Endothelial cell of umbilical vein (primary cell): Measurements from ENCODE around the gene KCNH2. TPM values are rescaled to one million over a fixed set of nuclear protein-coding genes. Genes with fewer than 3 reads are reported as not detected.

Source experiments
- BruUV-seq: library from RNA; stranded (reverse); fragments of 400-500 nt; replicated peaks from 2 replicates; lab custom pipeline; 2021; lab: Mats Ljungman, UMichigan
- CTCF ChIA-PET: fragments of 300-600, 350-600 bp; sonication (Branson Sonifier 250); formaldehyde crosslinking; loops from one replicate; lab custom pipeline; 2021; ENCODE audit warnings: antibody characterized with exemption, inconsistent platforms; lab: Charles Lee
- POLR2A ChIA-PET: fragments of 300-600, 350-600 bp; sonication (Branson Sonifier 250); formaldehyde crosslinking; loops from one replicate; lab custom pipeline; 2021; ENCODE audit warnings: antibody characterized with exemption, inconsistent platforms; lab: Charles Lee
- DNase-seq: peaks from one replicate; pipeline ENCODE4 v3.0.0-alpha.2; 2011; ENCODE audit warnings: low read depth, low spot score
- FAIRE-seq: peaks from 2 replicates; lab custom pipeline; 2011; peaks lifted over from hg19 to GRCh38; lab: Jason Lieb, UNC
- H2AFZ ChIP-seq: 2 replicates; pipeline ENCODE4 v1.6.0; 2012; ENCODE audit warnings: low read depth, low read length, control low read depth, inconsistent platforms
- H3K27ac ChIP-seq: 2 replicates; pipeline ENCODE4 v1.5.1; 2011; ENCODE audit warnings: low read depth, mild to moderate bottlenecking, control low read depth, low read length, moderate library complexity; ENCODE audit not compliant: insufficient read depth
- H3K27me3 ChIP-seq, 2 experiments: 2 replicates each; pipeline versions ENCODE4 v1.6.0 to v1.6.1; 2011; ENCODE audit warnings: low read length in 2 of 2, mixed read lengths in 1 of 2; ENCODE audit not compliant: control insufficient read depth in 2 of 2, insufficient read depth in 2 of 2
- H3K36me3 ChIP-seq, 2 experiments: 2 replicates in 1 of 2; 3 replicates in 1 of 2; pipeline ENCODE4 v1.5.1; 2011; ENCODE audit warnings: low read length in 2 of 2, mild to moderate bottlenecking in 1 of 2, moderate library complexity in 1 of 2; ENCODE audit not compliant: control insufficient read depth in 2 of 2, insufficient read depth in 2 of 2; ENCODE audit errors: extremely low read depth in 1 of 2
- H3K4me1 ChIP-seq: 3 replicates; pipeline ENCODE4 v1.5.1; 2011; ENCODE audit warnings: mild to moderate bottlenecking, low read length; ENCODE audit not compliant: control insufficient read depth, insufficient read depth; ENCODE audit errors: extremely low read depth
- H3K4me2 ChIP-seq: 2 replicates; pipeline ENCODE4 v1.6.1; 2011; ENCODE audit warnings: low read length, control low read depth, mixed read lengths; ENCODE audit not compliant: insufficient read depth
- H3K4me3 ChIP-seq, 3 experiments: fragments of 200-600 bp in 1 of 3; sonication (generic), shearing (Covaris generic) in 1 of 3; replicated peaks in 1 of 3; 2 replicates each; pipeline ENCODE4 v1.5.1; 2011 to 2016; ENCODE audit warnings: control low read depth in 3 of 3, low read length in 3 of 3, mild to moderate bottlenecking in 2 of 3, inconsistent platforms in 1 of 3, low read depth in 1 of 3, moderate library complexity in 1 of 3; ENCODE audit not compliant: insufficient read depth in 1 of 3
- H3K79me2 ChIP-seq: 2 replicates; pipeline ENCODE4 v1.6.0; 2012; ENCODE audit warnings: low read length, inconsistent platforms; ENCODE audit not compliant: control insufficient read depth, insufficient read depth
- H3K9ac ChIP-seq: replicated peaks from 2 replicates; pipeline ENCODE3; 2011; ENCODE audit warnings: low read length, control low read depth; ENCODE audit not compliant: insufficient read depth; ENCODE audit errors: extremely low read depth
- H3K9me1 ChIP-seq: replicated peaks from 3 replicates; pipeline ENCODE4 v1.6.0; 2011; ENCODE audit warnings: mild to moderate bottlenecking, low read length; ENCODE audit not compliant: control insufficient read depth, insufficient read depth; ENCODE audit errors: extremely low read depth
- H3K9me3 ChIP-seq: replicated peaks from 2 replicates; pipeline ENCODE4 v1.5.1; 2012; ENCODE audit warnings: low read length, inconsistent platforms; ENCODE audit not compliant: control insufficient read depth, insufficient read depth
- H4K20me1 ChIP-seq: replicated peaks from 2 replicates; pipeline ENCODE3; 2011; ENCODE audit warnings: mild to moderate bottlenecking, low read length; ENCODE audit not compliant: control insufficient read depth, insufficient read depth; ENCODE audit errors: extremely low read depth
- CTCF ChIP-seq, 2 donors: IDR thresholded peaks; 1 replicate in 1 of 2; 2 replicates in 1 of 2; pipeline ENCODE4 v1.5.1; 2011; ENCODE audit warnings: low read length in 2 of 2, mild to moderate bottlenecking in 2 of 2, moderate library complexity in 2 of 2, control low read depth in 1 of 2, inconsistent platforms in 1 of 2, low read depth in 1 of 2; ENCODE audit not compliant: insufficient read depth in 1 of 2; ENCODE audit errors: extremely low read depth in 1 of 2
- EZH2 ChIP-seq: IDR thresholded peaks from 2 replicates; pipeline ENCODE4 v1.6.1; 2012; ENCODE audit warnings: borderline replicate concordance, low read depth, mild to moderate bottlenecking, moderate library complexity, low read length, inconsistent platforms; ENCODE audit not compliant: severe bottlenecking
- FOS ChIP-seq: IDR thresholded peaks from 2 replicates; pipeline ENCODE4 v1.6.1; 2011; ENCODE audit warnings: mild to moderate bottlenecking, low read length, moderate library complexity, borderline replicate concordance; ENCODE audit not compliant: insufficient read depth
- GATA2 ChIP-seq: IDR thresholded peaks from 2 replicates; pipeline ENCODE4 v1.7.0; 2011; ENCODE audit warnings: low read depth, mild to moderate bottlenecking, moderate library complexity, mixed read lengths, low read length; ENCODE audit not compliant: insufficient read length, insufficient read depth
- JUN ChIP-seq: IDR thresholded peaks from 2 replicates; pipeline ENCODE4 v1.6.1; 2011; ENCODE audit warnings: borderline replicate concordance, low read depth; ENCODE audit not compliant: insufficient read length, insufficient read depth
- MAX ChIP-seq: IDR thresholded peaks from 2 replicates; pipeline ENCODE4 v1.6.1; 2011; ENCODE audit not compliant: insufficient read depth, insufficient read length
- MYC ChIP-seq: IDR thresholded peaks from one replicate; pipeline ENCODE4 v1.6.1; 2011; ENCODE audit warnings: mild to moderate bottlenecking, low read depth, low read length
- POLR2A ChIP-seq: IDR thresholded peaks from 2 replicates; pipeline ENCODE4 v1.6.1; 2012; ENCODE audit warnings: low read depth, mild to moderate bottlenecking, control low read depth, low read length
- POLR2AphosphoS5 ChIP-seq: IDR thresholded peaks from 2 replicates; pipeline ENCODE4 v1.6.1; 2012; ENCODE audit warnings: low read depth, mild to moderate bottlenecking, control low read depth, low read length, moderate library complexity; ENCODE audit not compliant: insufficient read depth
- dilution Hi-C: fragments of 300-500 bp; cut with MboI; formaldehyde crosslinking; loops from one replicate; pipeline ENCODE4 v1.15.0; 2019; ENCODE audit warnings: low sequenced_read_pairs; ENCODE audit not compliant: extremely low pct_ligation_motif_present
- intact Hi-C: fragments of 100-400 bp; cut with micrococcal nuclease; formaldehyde crosslinking; loops from one replicate; pipeline ENCODE4 v1.10.0; 2022
- polyA plus RNA-seq, 4 experiments: library from polyadenylated mRNA; depleted of rRNA in 3 of 4; stranded (reverse) in 3 of 4; unstranded in 1 of 4; fragments of >200 nt; gene quantifications; 2 replicates each; pipeline versions ENCODE4 v1.2.1 to v1.2.3, GENCODE V29; 2011 to 2012; ENCODE audit warnings: missing spikeins in 1 of 4
- total RNA-seq: library from RNA; stranded (reverse); gene quantifications from 2 replicates; pipeline ENCODE4 v1.2.3, GENCODE V29; 2021

Gene KCNH2
- total and polyA plus RNA-seq, 2 donors (not counting 3 experiments of a cell fraction or from before 2014, with no cell fraction given) = 0.03 to 0.09 TPM

GRCh38 chr7:151006590-151007300 lies 28.6 kb upstream of the KCNH2 start:
- H3K4me2 ChIP-seq = no peak overlapping the region
- no peak for TF ChIP-seq POLR2A
- no peak for TF ChIP-seq JUN
- TF ChIP-seq MYC = no peak
- TF ChIP-seq POLR2AphosphoS5 = no peak
- TF ChIP-seq GATA2 = no peak
- TF ChIP-seq MAX = no peak
- TF ChIP-seq FOS = no peak
- no peak for TF ChIP-seq EZH2
- no peak for TF ChIP-seq CTCF (IDR thresholded peaks at IDR 0.05; ENCODE audit: extremely low read depth in 1 of 2, insufficient read depth in 1 of 2, low read depth in 1 of 2, low read length in 2 of 2)
- POLR2A ChIA-PET = no interaction called here
- no peak for FAIRE-seq
- intact Hi-C loops (no loop called here), dilution Hi-C loops (no loop called here)
- CTCF ChIA-PET = interaction anchor here (1.0 to 9.4 kb wide), 7 partner anchors 9 to 108 kb away, joined by 3 to 107 read pairs (median 40); partner anchors contain the start of gene ATG9B
- no peaks in the 10 kb centered on the region for H4K20me1 ChIP-seq
- H3K36me3 ChIP-seq = peaks cover 0 to 23% of the 10 kb centered on the region in 2 experiments
- no peaks in the 10 kb centered on the region for H3K27me3 ChIP-seq
- BruUV-seq = no TSS peak
- H2AFZ ChIP-seq = no peak overlapping the region
- no peak for DNase-seq
- peak overlapping the region; percentile 23 for H3K27ac ChIP-seq
- no peak overlapping the region for H3K9ac ChIP-seq
- H3K79me2 ChIP-seq = no peaks in the 10 kb centered on the region
- no peak overlapping the region for H3K4me3 ChIP-seq
- H3K9me3 ChIP-seq = no peaks in the 10 kb centered on the region
- no peaks in the 10 kb centered on the region for H3K9me1 ChIP-seq
- peaks cover 52% of the 10 kb centered on the region for H3K4me1 ChIP-seq
